Peyer's patch (tissue), 4 donors: ENCODE measurements around the gene YAP1.

Source experiments
- CTCF ChIP-seq, 6 experiments: fragments of 450-650 bp in 4 of 6; fragments of 200-600 bp in 2 of 6; sonication (generic) in 1 of 6; IDR thresholded peaks; one replicate each; pipeline ENCODE4 v1.5.1; 2017 to 2019; ENCODE audit warnings: antibody characterized with exemption in 6 of 6, mild to moderate bottlenecking in 3 of 6, moderate library complexity in 1 of 6
- POLR2A ChIP-seq, 2 donors: fragments of 450-650 bp; IDR thresholded peaks; one replicate each; pipeline ENCODE4 v1.5.1; 2017; ENCODE audit warnings: antibody characterized with exemption in 2 of 2, mild to moderate bottlenecking in 2 of 2, moderate library complexity in 2 of 2

- TF ChIP-seq CTCF (IDR thresholded peaks at IDR 0.05), result no peak
- TF ChIP-seq POLR2A (IDR thresholded peaks at IDR 0.05), result no peak
These were observed 158.8 kb downstream of the YAP1 start for GRCh38 chr11:102268985-102269470.
